Neuron (in vitro differentiated cells): ENCODE data around the gene POMP.

Experiments used
- H2AFZ ChIP-seq: one replicate; pipeline ENCODE4 v1.6.1; 2013; ENCODE audit warnings: low read depth, mild to moderate bottlenecking, inconsistent platforms, low read length, moderate library complexity
- H3K27me3 ChIP-seq: one replicate; pipeline ENCODE4 v1.6.1; 2013; ENCODE audit warnings: low read length; ENCODE audit not compliant: insufficient read depth
- H3K36me3 ChIP-seq: one replicate; pipeline ENCODE4 v1.6.1; 2013; ENCODE audit warnings: low read length; ENCODE audit not compliant: insufficient read depth
- H3K4me1 ChIP-seq: one replicate; pipeline ENCODE4 v1.6.1; 2013; ENCODE audit warnings: low read length; ENCODE audit not compliant: insufficient read depth
- H3K4me3 ChIP-seq: 2 replicates; pipeline ENCODE4 v1.5.1; 2013; ENCODE audit warnings: mild to moderate bottlenecking, low read length, moderate library complexity
- H3K9me3 ChIP-seq: one replicate; pipeline ENCODE4 v1.6.1; 2013; ENCODE audit warnings: low read length

The POMP gene

GRCh38 chr13:28624707-28625432, 34.1 kb upstream of the POMP start:
- no peaks in the 10 kb centered on the region for H3K4me1 ChIP-seq
- H2AFZ ChIP-seq, result no peak overlapping the region
- H3K36me3 ChIP-seq, result no peaks in the 10 kb centered on the region
- H3K4me3 ChIP-seq, result no peak overlapping the region
- H3K9me3 ChIP-seq, result no peaks in the 10 kb centered on the region
- H3K27me3 ChIP-seq, result no peaks in the 10 kb centered on the region

GRCh38 chr13:28626266-28626665, 32.7 kb upstream of the POMP start:
- Histone ChIP-seq H3K27me3 (no peaks in the 10 kb centered on the region), H3K36me3 (no peaks in the 10 kb centered on the region), H3K9me3 (no peaks in the 10 kb centered on the region), H3K4me1 (no peaks in the 10 kb centered on the region), H2AFZ (no peak overlapping the region), H3K4me3 (no peak overlapping the region)

DNA sequence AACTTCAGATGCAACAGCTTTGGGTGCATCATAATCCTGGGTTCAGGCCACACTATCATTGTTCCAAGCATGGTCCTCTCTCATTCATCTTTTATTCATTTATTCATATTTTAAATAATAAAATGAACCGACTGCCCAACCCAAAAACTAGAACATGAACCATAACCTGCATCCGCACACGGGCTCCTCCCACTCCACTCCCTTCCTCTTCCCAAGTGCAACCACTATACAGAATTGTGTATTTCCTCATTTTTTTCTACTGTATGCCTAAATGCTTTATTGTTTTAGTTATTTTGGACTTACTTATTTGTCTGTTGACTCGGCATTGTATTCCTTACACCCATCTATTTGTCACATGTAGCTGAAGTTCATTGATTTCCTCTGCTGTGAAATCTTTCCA, 30.7 kb upstream of the POMP start:
- H3K9me3 ChIP-seq, result no peaks in the 10 kb centered on the region
- no peaks in the 10 kb centered on the region for H3K4me1 ChIP-seq
- no peak overlapping the region for H3K4me3 ChIP-seq
- no peak overlapping the region for H2AFZ ChIP-seq
- H3K27me3 ChIP-seq, result no peaks in the 10 kb centered on the region
- no peaks in the 10 kb centered on the region for H3K36me3 ChIP-seq

- Histone ChIP-seq H3K4me3 (no peak overlapping the region), H3K27me3 (no peaks in the 10 kb centered on the region), H2AFZ (no peak overlapping the region), H3K36me3 (no peaks in the 10 kb centered on the region), H3K4me1 (no peaks in the 10 kb centered on the region), H3K9me3 (no peaks in the 10 kb centered on the region)
These were observed 28.1 kb upstream of the POMP start for GRCh38 chr13:28630869-28631268.

DNA sequence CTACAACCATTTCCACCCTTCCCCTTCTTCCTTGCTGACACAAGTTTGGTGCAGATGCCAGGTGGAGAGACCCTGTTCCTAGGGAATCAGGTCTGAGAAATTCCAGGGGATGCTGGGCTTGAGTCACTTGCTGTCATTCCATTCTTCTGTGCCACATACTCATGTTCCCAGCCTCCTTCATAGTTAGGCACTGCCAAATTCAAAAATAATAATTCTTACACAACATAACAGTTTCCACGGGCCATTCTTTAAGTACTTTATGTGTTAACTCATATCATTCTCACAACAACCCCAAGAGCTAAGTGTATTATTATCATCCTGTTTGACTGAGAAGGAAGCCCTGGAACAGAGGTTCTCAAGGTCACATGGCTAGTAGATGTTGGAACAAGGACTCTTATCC, 27.1 kb upstream of the POMP start:
- H3K4me1 ChIP-seq, result no peaks in the 10 kb centered on the region
- H2AFZ ChIP-seq, result no peak overlapping the region
- no peaks in the 10 kb centered on the region for H3K9me3 ChIP-seq
- no peaks in the 10 kb centered on the region for H3K27me3 ChIP-seq
- no peak overlapping the region for H3K4me3 ChIP-seq
- no peaks in the 10 kb centered on the region for H3K36me3 ChIP-seq

DNA sequence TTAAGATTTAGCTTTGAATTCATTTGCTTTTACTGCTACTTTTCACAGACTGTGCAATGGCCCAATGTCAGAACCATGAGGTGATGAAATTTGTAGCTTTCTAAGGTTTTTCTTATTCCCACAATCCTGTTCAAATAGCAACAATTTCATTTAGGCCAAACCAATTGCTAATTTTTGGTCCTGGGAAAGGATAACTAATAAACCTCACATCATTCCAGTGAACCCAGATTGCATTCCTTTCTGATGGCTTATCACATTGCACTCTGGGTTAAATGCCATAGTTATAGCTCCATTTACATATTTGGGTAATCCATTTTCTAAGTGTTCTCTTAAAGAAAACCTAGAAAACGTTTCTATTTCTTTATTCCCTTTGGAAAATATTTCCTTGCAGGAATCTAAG, 22.9 kb upstream of the POMP start:
- Histone ChIP-seq H3K36me3 (no peaks in the 10 kb centered on the region), H3K27me3 (no peaks in the 10 kb centered on the region), H3K4me3 (no peak overlapping the region), H3K4me1 (no peaks in the 10 kb centered on the region), H3K9me3 (no peaks in the 10 kb centered on the region), H2AFZ (no peak overlapping the region)

DNA sequence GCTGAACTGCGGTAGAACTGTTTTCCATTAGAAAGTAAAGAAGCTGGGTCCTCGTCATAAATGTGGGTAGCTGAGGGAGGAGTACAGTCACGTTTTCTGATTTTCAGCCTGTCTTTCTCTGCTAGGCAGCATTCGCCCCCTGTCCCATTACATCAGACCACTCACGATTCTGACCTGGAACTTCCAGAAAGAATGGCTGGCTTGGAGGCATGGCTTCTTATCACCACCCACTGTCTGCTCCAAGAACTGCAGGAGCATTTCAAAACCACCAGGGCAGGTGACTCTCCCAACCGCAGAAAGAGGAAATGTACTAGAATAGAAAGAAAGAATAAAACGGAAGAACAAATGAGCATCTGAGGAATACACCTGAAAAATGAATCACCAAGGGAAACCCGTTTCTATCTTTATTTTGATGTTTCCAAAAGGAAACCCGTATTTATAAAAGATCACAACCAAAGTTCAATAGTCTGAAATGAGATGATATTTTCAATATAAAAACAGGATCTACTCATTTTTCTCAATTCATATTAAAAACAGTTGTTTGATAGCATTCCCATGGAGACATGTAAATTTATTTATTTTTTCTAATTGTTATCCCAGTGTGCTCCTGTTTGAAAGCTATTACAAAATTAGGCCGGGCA, 22.1 kb upstream of the POMP start:
- no peak overlapping the region for H2AFZ ChIP-seq
- no peaks in the 10 kb centered on the region for H3K36me3 ChIP-seq
- no peaks in the 10 kb centered on the region for H3K4me1 ChIP-seq
- H3K27me3 ChIP-seq, result no peaks in the 10 kb centered on the region
- H3K4me3 ChIP-seq, result no peak overlapping the region
- no peaks in the 10 kb centered on the region for H3K9me3 ChIP-seq

DNA sequence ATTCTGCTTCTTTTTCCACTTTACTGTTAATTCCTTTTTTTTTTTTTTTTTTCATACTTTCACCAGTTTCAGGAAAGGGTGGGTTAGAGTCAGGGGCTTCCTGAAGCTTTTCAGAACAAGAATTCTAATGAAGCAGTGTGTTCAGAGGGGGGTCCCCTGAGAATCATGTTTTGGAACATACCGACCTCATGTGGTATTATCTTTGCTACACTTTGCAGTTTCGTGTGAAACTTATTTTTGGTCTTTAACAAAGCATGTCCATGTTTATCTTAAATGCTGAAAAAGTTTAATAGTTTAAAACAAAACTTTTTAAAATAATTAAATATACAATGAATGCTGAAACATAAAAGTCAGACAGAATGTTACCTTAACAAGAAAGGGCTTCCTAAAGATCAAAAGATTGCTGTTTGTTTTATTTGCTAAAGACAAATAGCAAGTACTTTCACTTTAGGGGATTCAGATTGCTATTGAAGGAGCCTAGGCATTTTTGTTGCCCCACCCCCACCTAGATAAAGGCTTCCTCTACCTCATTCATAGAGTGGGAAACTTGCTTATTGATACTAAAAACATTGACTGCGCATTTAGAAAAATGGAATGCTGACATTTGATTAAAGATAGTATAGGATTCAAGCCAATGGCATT, 21.1 kb upstream of the POMP start:
- no peak overlapping the region for H2AFZ ChIP-seq
- H3K36me3 ChIP-seq, result no peaks in the 10 kb centered on the region

GRCh38 chr13:28638756-28639155, 20.2 kb upstream of the POMP start:
- H3K36me3 ChIP-seq, result no peaks in the 10 kb centered on the region
- H2AFZ ChIP-seq, result no peak overlapping the region
- H3K4me3 ChIP-seq, result no peak overlapping the region
- no peaks in the 10 kb centered on the region for H3K9me3 ChIP-seq
- no peaks in the 10 kb centered on the region for H3K4me1 ChIP-seq
- H3K27me3 ChIP-seq, result no peaks in the 10 kb centered on the region

More for the DNA sequence above, 21.1 kb upstream of the POMP start:
- H3K9me3 ChIP-seq, result no peaks in the 10 kb centered on the region
- H3K4me3 ChIP-seq, result no peak overlapping the region
- H3K27me3 ChIP-seq, result no peaks in the 10 kb centered on the region
- no peaks in the 10 kb centered on the region for H3K4me1 ChIP-seq

DNA sequence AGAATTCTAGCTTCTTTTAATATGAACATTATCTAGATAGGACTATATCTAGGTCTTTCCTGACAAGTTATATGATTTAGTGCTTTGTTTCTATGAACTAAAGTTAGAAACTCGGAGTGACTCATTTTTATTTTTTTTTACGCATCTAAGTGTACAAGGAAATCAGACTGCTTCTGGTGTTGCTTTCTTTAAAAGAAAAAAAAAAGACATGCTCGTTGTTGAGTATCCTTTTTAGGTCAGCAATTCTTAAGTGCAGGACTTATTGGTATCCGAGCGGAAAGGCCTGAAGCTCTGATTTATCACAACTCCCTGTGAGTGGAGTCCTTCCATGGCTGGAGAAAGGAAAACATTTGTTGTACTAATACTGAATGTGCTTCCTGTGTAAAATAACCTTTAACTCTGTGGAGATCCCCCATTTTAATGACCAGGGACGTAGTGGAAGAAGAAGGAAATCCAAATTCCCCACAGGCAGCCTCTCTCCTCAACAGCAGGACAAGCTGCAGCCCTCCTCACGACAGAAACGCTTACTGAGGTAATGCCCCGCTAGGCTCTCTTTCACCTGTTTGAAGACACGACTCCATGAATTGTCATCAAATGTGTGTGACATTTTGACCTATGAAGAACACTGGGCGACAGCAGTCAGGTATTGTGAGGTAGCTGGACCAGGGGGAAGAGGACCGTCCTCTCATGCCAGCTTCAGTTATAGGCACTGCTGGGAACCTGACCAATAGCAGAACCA, 17.9 kb upstream of the POMP start:
- Histone ChIP-seq H3K4me3 (no peak overlapping the region), H2AFZ (no peak overlapping the region), H3K9me3 (no peaks in the 10 kb centered on the region), H3K27me3 (no peaks in the 10 kb centered on the region), H3K36me3 (no peaks in the 10 kb centered on the region), H3K4me1 (no peaks in the 10 kb centered on the region)

- Histone ChIP-seq H3K27me3 (no peaks in the 10 kb centered on the region), H3K4me3 (no peak overlapping the region), H3K4me1 (no peaks in the 10 kb centered on the region), H3K9me3 (no peaks in the 10 kb centered on the region), H2AFZ (no peak overlapping the region), H3K36me3 (no peaks in the 10 kb centered on the region)
These were observed 17.4 kb upstream of the POMP start for GRCh38 chr13:28641600-28641926.

- Histone ChIP-seq H3K36me3 (peaks cover 5% of the 10 kb centered on the region), H3K27me3 (no peaks in the 10 kb centered on the region), H3K9me3 (no peaks in the 10 kb centered on the region), H3K4me1 (no peaks in the 10 kb centered on the region), H3K4me3 (no peak overlapping the region), H2AFZ (no peak overlapping the region)
These were observed 8.6 kb upstream of the POMP start for GRCh38 chr13:28650284-28650683.

DNA sequence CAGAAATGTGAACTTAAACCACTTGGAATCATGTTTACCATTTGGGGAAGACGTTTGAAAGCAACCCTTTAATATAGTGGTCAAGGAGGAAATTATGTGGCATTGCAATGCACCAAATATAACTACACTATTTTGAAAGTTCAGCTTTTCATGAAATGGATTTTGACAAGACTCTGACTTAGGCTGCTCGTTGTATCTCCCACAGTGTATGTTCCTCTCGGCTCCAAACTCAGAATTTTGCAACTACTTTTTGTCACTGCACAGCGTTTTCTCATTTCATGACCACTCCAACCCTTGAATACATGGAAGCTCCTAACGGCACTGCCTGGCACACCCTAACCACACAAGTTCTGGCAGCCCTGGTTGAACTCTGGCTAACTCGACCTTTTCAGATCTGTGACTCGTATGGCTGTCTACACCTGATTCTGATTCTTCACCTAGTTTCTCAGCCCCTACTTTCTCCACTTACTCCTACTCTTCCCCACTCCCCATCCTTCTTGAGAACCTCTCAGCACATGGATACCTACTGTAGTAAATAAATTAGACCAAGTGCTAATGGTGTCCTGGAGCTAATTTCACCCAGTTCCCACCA, 7.0 kb upstream of the POMP start:
- H3K27me3 ChIP-seq, result no peaks in the 10 kb centered on the region
- H3K4me1 ChIP-seq, result peaks cover 2% of the 10 kb centered on the region
- no peak overlapping the region for H3K4me3 ChIP-seq
- no peak overlapping the region for H2AFZ ChIP-seq
- peaks cover 5% of the 10 kb centered on the region for H3K36me3 ChIP-seq
- H3K9me3 ChIP-seq, result no peaks in the 10 kb centered on the region
